ENCODE data around the gene COQ9.

COQ9 gene

GRCh38 chr16:57407521-57408353 is 39.5 kb upstream of the COQ9 start:
- TF ChIP-seq CTCF (IDR thresholded peaks at IDR 0.05; ENCODE audit: low read depth, low read length, missing control alignments) = no peak
- no peak for DNase-seq (ENCODE audit: low read depth)
- in situ Hi-C loops (cut with HindIII; ENCODE audit: low sequenced_read_pairs) = no loop called here
- no peak overlapping the region for H3K4me3 ChIP-seq (ENCODE audit: low read depth, low read length)

GRCh38 chr16:57409065-57409464 is 38.2 kb upstream of the COQ9 start:
- no peak for TF ChIP-seq CTCF (IDR thresholded peaks at IDR 0.05; ENCODE audit: low read depth, low read length, missing control alignments)
- no peak overlapping the region for H3K4me3 ChIP-seq (ENCODE audit: low read depth, low read length)
- DNase-seq (ENCODE audit: low read depth) = no peak
- in situ Hi-C loops (cut with HindIII; ENCODE audit: low sequenced_read_pairs) = no loop called here

- no peak for DNase-seq (ENCODE audit: low read depth)
- in situ Hi-C loops (cut with HindIII; ENCODE audit: low sequenced_read_pairs) = loop anchor here (10.0 kb wide), 2 partner anchors 85 to 115 kb away; no protein-coding TSS in a partner anchor
- TF ChIP-seq CTCF (IDR thresholded peaks at IDR 0.05; ENCODE audit: low read depth, low read length, missing control alignments) = no peak
- H3K4me3 ChIP-seq (ENCODE audit: low read depth, low read length) = no peak overlapping the region
These were observed 37.2 kb upstream of the COQ9 start for GRCh38 chr16:57409870-57410587.

GRCh38 chr16:57411362-57411976 is 35.8 kb upstream of the COQ9 start:
- no peak for DNase-seq (ENCODE audit: low read depth)
- H3K4me3 ChIP-seq (ENCODE audit: low read depth, low read length) = no peak overlapping the region
- in situ Hi-C loops (cut with HindIII; ENCODE audit: low sequenced_read_pairs) = loop anchor here (10.0 kb wide), 2 partner anchors 87 to 117 kb away; no protein-coding TSS in a partner anchor
- no peak for TF ChIP-seq CTCF (IDR thresholded peaks at IDR 0.05; ENCODE audit: low read depth, low read length, missing control alignments)

GRCh38 chr16:57412584-57412983 is 34.7 kb upstream of the COQ9 start:
- no peak overlapping the region for H3K4me3 ChIP-seq (ENCODE audit: low read depth, low read length)
- in situ Hi-C loops (cut with HindIII; ENCODE audit: low sequenced_read_pairs) = loop anchor here (10.0 kb wide), 2 partner anchors 88 to 118 kb away; no protein-coding TSS in a partner anchor
- no peak for DNase-seq (ENCODE audit: low read depth)
- no peak for TF ChIP-seq CTCF (IDR thresholded peaks at IDR 0.05; ENCODE audit: low read depth, low read length, missing control alignments)

- no peak for TF ChIP-seq CTCF (IDR thresholded peaks at IDR 0.05; ENCODE audit: low read depth, low read length, missing control alignments)
- in situ Hi-C loops (cut with HindIII; ENCODE audit: low sequenced_read_pairs) = loop anchor here (10.0 kb wide), 2 partner anchors 89 to 119 kb away; no protein-coding TSS in a partner anchor
- DNase-seq (ENCODE audit: low read depth) = no peak
- no peak overlapping the region for H3K4me3 ChIP-seq (ENCODE audit: low read depth, low read length)
These were observed 34.0 kb upstream of the COQ9 start for GRCh38 chr16:57413301-57413730.

Measured in astrocyte of the cerebellum (primary cell).